CD4-positive, alpha-beta T cell (primary cell): Measurements from ENCODE around the gene DCUN1D4. TPM values are rescaled to one million over a fixed set of nuclear protein-coding genes. Genes with fewer than 3 reads are reported as not detected.

ENCODE experiments used
- ATAC-seq: fragments of 200-7000 bp; cut with Tn5 transposase; one replicate; pipeline ENCODE4 v1.10.0; 2022; ENCODE audit warnings: mild to moderate bottlenecking; ENCODE audit not compliant: poor library complexity
- CTCF ChIA-PET: fragments of 350-600 bp; sonication (Branson Sonifier 250); formaldehyde crosslinking; loops from one replicate; lab custom pipeline; 2021; ENCODE audit warnings: antibody characterized with exemption, inconsistent platforms; lab: Charles Lee
- POLR2A ChIA-PET: fragments of 350-600 bp; sonication (Branson Sonifier 250); formaldehyde crosslinking; loops from one replicate; lab custom pipeline; 2021; ENCODE audit warnings: antibody characterized with exemption, inconsistent platforms; lab: Charles Lee
- DNase-seq, 14 experiments: peaks; one replicate each; pipeline ENCODE4 v3.0.0-alpha.2; 2013 to 2020; ENCODE audit warnings: mixed read lengths in 2 of 14
- H3K27ac ChIP-seq, 2 donors: one replicate each; pipeline versions ENCODE4 v1.5.1 to v1.7.0; 2013; ENCODE audit warnings: low read length in 2 of 2, low read depth in 1 of 2, mild to moderate bottlenecking in 1 of 2
- H3K27me3 ChIP-seq, 2 experiments: 1 replicate in 1 of 2; 2 replicates in 1 of 2; pipeline versions ENCODE4 v1.6.1 to v1.7.0; 2013; ENCODE audit warnings: low read length in 2 of 2, control low read depth in 1 of 2, mild to moderate bottlenecking in 1 of 2, moderate library complexity in 1 of 2; ENCODE audit not compliant: insufficient read depth in 2 of 2, control insufficient read depth in 1 of 2
- H3K36me3 ChIP-seq: one replicate; pipeline ENCODE4 v1.6.1; 2013; ENCODE audit warnings: low read length, control low read depth; ENCODE audit not compliant: insufficient read depth
- H3K4me1 ChIP-seq: one replicate; pipeline ENCODE4 v1.6.1; 2013; ENCODE audit warnings: low read length, control low read depth; ENCODE audit not compliant: insufficient read depth
- H3K4me3 ChIP-seq: one replicate; pipeline ENCODE4 v1.5.1; 2013; ENCODE audit warnings: mild to moderate bottlenecking, low read length, moderate library complexity
- H3K9me3 ChIP-seq, 2 experiments: 1 replicate in 1 of 2; 2 replicates in 1 of 2; pipeline versions ENCODE4 v1.6.1 to v1.7.0; 2013; ENCODE audit warnings: low read length in 2 of 2, mild to moderate bottlenecking in 2 of 2, control low read depth in 1 of 2, moderate library complexity in 1 of 2; ENCODE audit not compliant: control insufficient read depth in 1 of 2, insufficient read depth in 1 of 2
- H3K27ac Mint-ChIP-seq: one replicate; pipeline ENCODE4 v1.8.0; 2020; ENCODE audit warnings: mixed read lengths
- H3K27me3 Mint-ChIP-seq: one replicate; pipeline ENCODE4 v1.8.0; 2021; ENCODE audit warnings: mixed read lengths
- H3K36me3 Mint-ChIP-seq: one replicate; pipeline ENCODE4 v1.8.0; 2021; ENCODE audit warnings: low read depth, mixed read lengths
- H3K4me1 Mint-ChIP-seq: one replicate; pipeline ENCODE4 v1.8.0; 2021; ENCODE audit warnings: low read depth, mixed read lengths
- H3K4me3 Mint-ChIP-seq: one replicate; pipeline ENCODE4 v1.8.0; 2020; ENCODE audit warnings: mild to moderate bottlenecking, mixed read lengths
- H3K9me3 Mint-ChIP-seq: one replicate; pipeline ENCODE4 v1.8.0; 2020; ENCODE audit warnings: mixed read lengths
- CTCF ChIP-seq: fragments of 200-600 bp; IDR thresholded peaks from one replicate; pipeline ENCODE4 v1.8.0; 2022; ENCODE audit warnings: antibody characterized with exemption, mild to moderate bottlenecking
- intact Hi-C, 2 experiments: fragments of 100-400 bp; cut with DNase I in 1 of 2; cut with micrococcal nuclease in 1 of 2; formaldehyde crosslinking; loops; one replicate each; pipeline versions ENCODE4 v1.15.1 to v1.9.0; 2023 to 2025; cut with DNase I, micrococcal nuclease
- total RNA-seq, 174 experiments: library from RNA in 2 of 174; stranded (reverse) in 2 of 174; gene quantifications; one replicate each; pipeline ENCODE4 v1.2.3 and lab custom pipeline; 2021 to 2026

The DCUN1D4 gene
- total RNA-seq, 2 experiments from 2014 or later, result 36.2 to 39.9 TPM

GRCh38 chr4:51866835-51867234, 23.9 kb downstream of the DCUN1D4 start:
- ChIA-PET POLR2A (no interaction called here), CTCF (no interaction called here)
- Mint-ChIP-seq H3K36me3 (peaks cover 71% of the 10 kb centered on the region), H3K9me3 (no peaks in the 10 kb centered on the region), H3K4me1 (peaks cover 5% of the 10 kb centered on the region), H3K27me3 (no peaks in the 10 kb centered on the region), H3K27ac (no peak overlapping the region), H3K4me3 (no peak overlapping the region)
- no peaks in the 10 kb centered on the region for H3K9me3 ChIP-seq
- intact Hi-C loops, result no loop called here
- TF ChIP-seq CTCF, result no peak
- ATAC-seq (no peak), DNase-seq (no peak)
- H3K27ac ChIP-seq, result no peak overlapping the region
- no peaks in the 10 kb centered on the region for H3K4me1 ChIP-seq
- no peaks in the 10 kb centered on the region for H3K27me3 ChIP-seq
- no peak overlapping the region for H3K4me3 ChIP-seq
- H3K36me3 ChIP-seq, result peaks cover 44% of the 10 kb centered on the region

- no peak overlapping the region for H3K4me3 ChIP-seq
- ATAC-seq (no peak), DNase-seq (no peak)
- intact Hi-C loops, result no loop called here
- peaks cover 55% of the 10 kb centered on the region for H3K36me3 ChIP-seq
- H3K4me1 ChIP-seq, result no peaks in the 10 kb centered on the region
- H3K27me3 Mint-ChIP-seq, result no peaks in the 10 kb centered on the region
- H3K9me3 Mint-ChIP-seq, result no peaks in the 10 kb centered on the region
- no peak overlapping the region for H3K27ac Mint-ChIP-seq
- no peak for TF ChIP-seq CTCF
- no peak overlapping the region for H3K27ac ChIP-seq
- ChIA-PET CTCF (no interaction called here), POLR2A (no interaction called here)
- H3K4me3 Mint-ChIP-seq, result no peak overlapping the region
- no peaks in the 10 kb centered on the region for H3K9me3 ChIP-seq
- H3K36me3 Mint-ChIP-seq, result peaks cover 76% of the 10 kb centered on the region
- no peaks in the 10 kb centered on the region for H3K4me1 Mint-ChIP-seq
- H3K27me3 ChIP-seq, result no peaks in the 10 kb centered on the region
Measured at GRCh38 chr4:51867689-51868448, 24.9 kb downstream of the DCUN1D4 start.

GRCh38 chr4:51868449-51868847, 25.5 kb downstream of the DCUN1D4 start:
- H3K27ac ChIP-seq, result no peak overlapping the region
- Mint-ChIP-seq H3K4me1 (no peaks in the 10 kb centered on the region), H3K36me3 (peaks cover 80% of the 10 kb centered on the region), H3K9me3 (no peaks in the 10 kb centered on the region), H3K27ac (no peak overlapping the region), H3K27me3 (no peaks in the 10 kb centered on the region), H3K4me3 (no peak overlapping the region)
- no peaks in the 10 kb centered on the region for H3K4me1 ChIP-seq
- no peaks in the 10 kb centered on the region for H3K9me3 ChIP-seq
- H3K36me3 ChIP-seq, result peaks cover 60% of the 10 kb centered on the region
- POLR2A ChIA-PET, result no interaction called here
- no peaks in the 10 kb centered on the region for H3K27me3 ChIP-seq
- H3K4me3 ChIP-seq, result no peak overlapping the region
- intact Hi-C loops, result no loop called here
- CTCF ChIA-PET, result interaction anchor here (0.7 to 1.1 kb wide), 2 partner anchors 13 to 106 kb away, joined by 3 to 4 read pairs; no protein-coding TSS in a partner anchor
- ATAC-seq, result no peak
- no peak for TF ChIP-seq CTCF
- no peak for DNase-seq
